Stimulated activated CD4-positive, alpha-beta T cell treated with anti-CD3 and anti-CD28 coated beads, Interleukin-1b, Interleukin-23, amount 100 ng/mL, for 1 hour (primary cell): Measurements from ENCODE around the gene RIMKLA.

ENCODE experiments used
- DNase-seq, 2 donors: peaks; one replicate each; pipeline ENCODE4 v3.0.0-alpha.2; 2020; ENCODE audit warnings: low read depth in 2 of 2

Gene RIMKLA

GRCh38 chr1:42370876-42371549, 9.6 kb upstream of the RIMKLA start:
- no peak for DNase-seq

- no peak for DNase-seq
Measured at GRCh38 chr1:42372796-42373195, 7.8 kb upstream of the RIMKLA start.

DNA sequence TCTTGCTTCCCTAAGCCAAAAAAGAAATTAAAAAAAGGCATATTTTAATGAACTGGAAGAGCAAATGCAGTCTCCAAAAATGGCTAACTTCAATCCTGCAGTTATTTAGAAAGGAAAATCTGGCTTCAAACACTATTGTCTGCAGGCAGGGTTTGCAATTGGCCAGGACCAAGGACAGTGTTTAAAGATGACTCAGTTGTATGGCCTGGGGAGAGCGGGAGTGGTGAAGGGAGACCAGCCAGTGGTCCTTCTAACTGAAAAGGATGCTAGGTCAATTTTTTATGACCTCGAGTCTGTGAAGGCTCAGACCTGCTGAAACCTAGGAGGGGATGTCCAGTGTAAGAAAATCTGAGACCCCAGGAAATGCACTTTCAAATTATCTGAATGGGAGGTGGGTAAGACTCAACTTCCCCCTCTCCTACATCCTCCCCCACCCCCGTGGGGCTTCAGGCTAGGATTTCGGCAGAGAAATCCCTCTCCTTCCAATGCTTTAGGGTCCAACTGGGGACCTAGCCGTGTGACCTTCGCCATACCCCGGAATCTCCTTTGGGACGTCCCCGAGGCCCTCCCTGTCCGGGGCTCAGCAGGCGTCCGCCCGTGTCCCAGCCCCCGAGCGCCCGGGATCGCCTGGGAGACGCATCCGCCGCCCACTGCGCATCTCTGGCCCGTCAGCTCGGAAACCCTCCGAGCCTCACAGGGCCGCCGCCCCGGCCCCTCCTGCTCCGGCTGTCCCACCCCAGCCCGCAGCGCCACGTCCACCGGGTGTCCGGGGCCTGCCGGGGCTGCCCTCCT, 602 bp upstream of the RIMKLA start:
- DNase-seq: no peak

GRCh38 chr1:42381280-42381673, 685 bp downstream of the RIMKLA start:
- DNase-seq: no peak

DNA sequence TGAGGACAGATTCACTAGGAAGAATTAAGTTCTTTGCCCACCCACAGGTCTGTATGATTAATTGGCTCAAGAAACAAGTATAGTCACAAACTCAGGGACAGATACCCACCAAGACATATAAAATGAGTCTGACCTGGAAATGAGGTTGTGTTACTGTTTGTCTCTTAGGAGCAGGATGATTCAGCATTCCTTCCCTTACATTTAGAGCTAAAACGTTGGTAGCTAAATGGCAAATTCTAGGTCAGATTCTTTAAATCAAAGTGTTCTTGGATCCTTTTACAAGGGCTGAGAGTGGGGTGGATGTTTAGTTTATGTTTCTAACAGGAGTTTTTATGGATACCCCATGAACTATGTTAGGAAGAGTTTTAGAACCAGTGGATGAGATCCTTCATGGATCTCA, 4.7 kb downstream of the RIMKLA start:
- no peak for DNase-seq

DNA sequence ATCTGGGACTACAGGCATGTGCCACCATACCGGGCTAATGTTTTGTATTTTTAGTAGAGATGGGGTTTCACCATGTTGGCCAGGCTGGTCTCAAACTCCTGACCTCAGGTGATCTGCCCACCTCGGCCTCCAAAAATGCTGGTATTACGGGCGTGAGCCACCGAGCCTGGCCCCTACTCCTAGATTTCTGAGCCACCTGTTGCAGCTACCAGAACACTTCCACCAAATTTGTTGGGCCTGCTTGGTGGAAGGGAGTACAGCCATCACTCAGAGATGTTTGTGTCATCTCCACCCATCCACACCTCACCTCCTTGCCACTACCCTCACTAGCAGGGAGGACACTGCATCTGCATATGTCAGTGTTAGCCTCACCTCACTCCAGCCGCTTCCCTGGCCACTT, 5.5 kb downstream of the RIMKLA start:
- no peak for DNase-seq

DNA sequence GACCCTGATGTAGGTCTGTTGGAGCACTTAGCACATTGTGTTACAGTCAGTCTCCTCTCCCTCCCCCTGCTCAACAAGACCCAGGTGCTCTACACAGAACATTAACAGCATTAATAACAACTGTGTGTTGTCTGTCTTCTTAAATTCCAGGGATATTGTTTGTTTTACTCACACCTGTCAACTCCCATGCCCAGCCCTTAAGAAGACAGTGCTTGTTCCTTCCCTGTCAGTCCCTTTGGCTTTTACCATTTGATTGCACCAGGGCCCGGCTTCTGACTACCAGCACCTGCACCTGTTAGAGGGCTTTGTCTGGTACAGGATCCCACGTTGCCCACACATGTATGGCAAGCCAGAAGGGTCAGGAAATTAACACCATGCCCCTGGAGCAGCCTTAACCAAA, 11.7 kb downstream of the RIMKLA start:
- no peak for DNase-seq

GRCh38 chr1:42392967-42393848, 12.6 kb downstream of the RIMKLA start:
- DNase-seq: no peak

DNA sequence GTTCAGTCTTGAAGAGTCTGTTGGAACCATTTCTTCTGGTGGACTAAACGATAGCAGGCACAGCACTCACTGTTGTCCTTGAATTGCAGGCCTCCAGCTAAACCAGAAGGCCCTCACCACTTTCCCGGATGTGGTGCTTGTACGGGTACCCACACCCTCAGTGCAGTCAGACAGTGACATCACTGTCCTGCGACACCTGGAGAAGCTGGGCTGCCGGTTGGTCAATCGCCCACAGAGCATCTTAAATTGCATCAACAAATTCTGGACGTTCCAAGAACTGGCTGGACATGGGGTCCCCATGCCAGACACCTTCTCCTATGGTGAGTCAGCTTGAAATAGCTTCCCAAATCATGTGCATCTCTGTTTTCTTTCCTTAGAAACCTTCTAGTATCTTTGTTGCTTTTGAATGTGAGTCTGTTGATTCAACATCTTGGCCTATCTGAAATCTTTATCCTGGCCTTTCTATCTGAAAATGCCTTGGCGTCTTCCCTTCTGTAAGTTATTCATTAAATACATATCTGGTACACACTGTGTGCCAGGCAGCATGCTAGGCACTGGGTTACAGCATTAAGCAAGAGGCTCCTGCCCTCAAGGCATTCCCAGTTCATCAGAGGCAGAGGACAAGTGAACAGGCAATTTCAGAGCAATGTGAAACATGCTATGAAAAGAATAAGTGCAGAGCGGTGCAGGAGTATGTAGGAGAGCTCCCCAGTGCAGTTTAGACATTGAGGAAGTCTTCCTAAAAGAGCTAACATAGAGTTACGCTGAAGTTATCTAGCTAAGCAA, 18.9 kb downstream of the RIMKLA start:
- DNase-seq: no peak

- DNase-seq: no peak
Measured at GRCh38 chr1:42403880-42404400, 23.3 kb downstream of the RIMKLA start.

GRCh38 chr1:42414551-42415496, 34.2 kb downstream of the RIMKLA start:
- no peak for DNase-seq

DNA sequence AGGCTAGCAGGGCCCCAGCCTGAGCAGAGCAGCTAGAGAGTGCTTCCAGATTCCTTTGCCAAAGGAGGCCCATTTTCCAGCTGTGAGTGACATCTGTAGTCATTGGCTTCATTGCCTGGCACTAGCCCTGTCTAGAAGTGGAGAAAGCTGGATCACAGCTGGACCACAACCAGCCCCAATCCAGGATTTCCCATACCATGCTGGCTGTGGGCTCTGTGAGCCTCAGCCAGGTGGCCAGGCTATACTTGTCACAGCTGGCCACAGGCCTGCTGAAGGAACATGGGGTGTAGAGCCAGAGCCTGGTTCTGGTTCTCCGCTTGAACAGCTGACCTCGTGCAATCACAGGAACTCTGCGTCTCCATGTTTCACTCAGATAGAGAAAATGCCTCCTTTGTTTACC, 36.6 kb downstream of the RIMKLA start:
- no peak for DNase-seq

- no peak for DNase-seq
Measured at GRCh38 chr1:42418516-42418915, 37.9 kb downstream of the RIMKLA start.

- DNase-seq: no peak
Measured at GRCh38 chr1:42419126-42419821, 38.7 kb downstream of the RIMKLA start.

GRCh38 chr1:42420121-42420520, 39.5 kb downstream of the RIMKLA start:
- DNase-seq: no peak

DNA sequence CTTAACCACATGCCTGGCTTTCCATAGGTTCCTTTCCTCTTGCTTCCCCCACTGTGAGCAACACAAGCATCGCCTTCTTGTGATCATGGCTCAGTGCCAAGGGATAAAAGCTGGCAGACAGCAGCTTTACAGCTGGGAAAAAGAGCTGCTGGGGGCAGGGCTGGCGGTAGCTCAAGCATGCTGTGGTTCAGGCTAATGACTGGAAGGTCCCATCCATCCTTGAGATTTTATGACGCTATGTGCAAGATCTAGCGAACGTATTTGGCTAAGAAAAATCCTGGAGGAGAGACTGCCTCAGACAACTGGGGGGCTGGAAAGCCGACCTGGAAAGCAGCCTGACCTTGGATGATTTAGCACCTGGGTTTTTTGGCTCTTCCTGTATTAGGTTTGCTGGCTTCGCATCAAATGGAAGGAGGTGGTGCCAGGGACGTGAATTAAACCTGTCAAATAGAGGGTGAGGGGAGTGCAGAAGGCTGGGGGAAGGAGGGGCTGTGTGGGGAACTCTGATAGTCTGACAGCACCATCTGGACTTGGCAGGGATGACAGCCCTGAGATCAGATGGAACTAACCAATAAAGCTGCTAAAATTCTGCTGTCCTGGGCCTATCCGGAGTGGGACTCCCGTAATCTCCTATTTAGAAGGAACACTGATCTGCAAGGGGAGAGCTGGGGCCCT, 40.5 kb downstream of the RIMKLA start:
- DNase-seq: no peak

- no peak for DNase-seq
Measured at GRCh38 chr1:42422737-42423136, 42.1 kb downstream of the RIMKLA start.

- DNase-seq: no peak
Measured at GRCh38 chr1:42423681-42424080, 43.1 kb downstream of the RIMKLA start.

DNA sequence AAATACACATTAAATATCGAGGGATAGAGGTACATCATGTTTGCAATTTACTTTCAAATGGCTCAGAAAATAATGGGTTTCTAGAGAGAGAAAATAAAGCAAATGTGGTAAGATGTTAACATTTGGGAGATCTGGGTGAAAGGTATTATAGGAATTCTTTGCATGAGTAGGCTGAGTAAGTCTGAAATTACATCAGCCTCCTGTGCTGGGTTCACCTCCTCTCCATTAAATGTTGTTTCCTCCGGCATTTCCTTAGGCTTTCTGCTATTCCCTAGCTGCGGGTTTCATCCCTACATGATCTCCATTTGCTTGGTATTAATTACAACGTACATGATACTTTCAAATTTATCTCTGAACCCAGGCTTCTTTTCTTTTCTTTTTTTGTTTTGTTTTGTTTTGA, 43.6 kb downstream of the RIMKLA start:
- DNase-seq: no peak
